Measurements from ENCODE around the gene MED4. TPM values are rescaled to one million over a fixed set of nuclear protein-coding genes. Genes with fewer than 3 reads are reported as not detected.

Gene MED4
- total RNA-seq, 1 donor: 26.1 TPM

GRCh38 chr13:48028066-48028465, 66.8 kb downstream of the MED4 start:
- Histone ChIP-seq H3K4me1 (ENCODE audit: insufficient read depth, low read length) (no peaks in the 10 kb centered on the region), H3K36me3 (ENCODE audit: insufficient read depth, low read length) (no peaks in the 10 kb centered on the region), H3K9me3 (ENCODE audit: low read depth, low read length) (no peaks in the 10 kb centered on the region), H4K20me1 (ENCODE audit: insufficient read depth, low read length) (no peaks in the 10 kb centered on the region), H2AFZ (ENCODE audit: low read length) (no peak overlapping the region), H3K4me3 (ENCODE audit: insufficient read depth, low read length) (no peak overlapping the region), H3K27ac (ENCODE audit: low read depth, low read length) (no peak overlapping the region), H3K4me2 (ENCODE audit: insufficient read depth, low read length) (no peak overlapping the region), H3K79me2 (ENCODE audit: insufficient read depth, low read length) (no peaks in the 10 kb centered on the region), H3K27me3 (ENCODE audit: insufficient read depth, low read length) (no peaks in the 10 kb centered on the region)
- DNase-seq (ENCODE audit: insufficient read length, low spot score, missing footprints): no peak
- TF ChIP-seq CTCF (IDR thresholded peaks at IDR 0.05; ENCODE audit: extremely low read depth, low read depth, low read length): no peak

Small RNA genes lying within 50 kb of the gene (small RNA-seq; reads per million reads assigned to genes)
- gene POLR2KP2: not detected

Other genes with a start within 250 kb of the MED4 start
- 36.6 and 45.4 TPM in 2 replicates for gene SUCLA2, start 93.8 kb downstream of the MED4 start, total RNA-seq
- gene NUDT15, start 57.4 kb downstream of the MED4 start, total RNA-seq: 8.8 and 9.8 TPM in 2 replicates
- gene ITM2B, start 138.1 kb upstream of the MED4 start, total RNA-seq: 168 and 176 TPM in 2 replicates
- gene RB1, start 208.6 kb upstream of the MED4 start, total RNA-seq: 29.8 and 33.3 TPM in 2 replicates

Measured in osteoblast (primary cell).